HG03139 (cell line): ENCODE measurements around the gene CITED1.
"Not testable (repeated sequence)": the region's sequence is repeated elsewhere in the genome, so short reads cannot be mapped to it uniquely, and the experiment has no call there.

ENCODE experiments used
- ATAC-seq: cut with Tn5 transposase; IDR thresholded peaks from one replicate; pipeline ENCODE4 v1.9.1; 2021; ENCODE audit not compliant: unreplicated experiment

CITED1 gene, protein sequence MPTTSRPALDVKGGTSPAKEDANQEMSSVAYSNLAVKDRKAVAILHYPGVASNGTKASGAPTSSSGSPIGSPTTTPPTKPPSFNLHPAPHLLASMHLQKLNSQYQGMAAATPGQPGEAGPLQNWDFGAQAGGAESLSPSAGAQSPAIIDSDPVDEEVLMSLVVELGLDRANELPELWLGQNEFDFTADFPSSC

DNA sequence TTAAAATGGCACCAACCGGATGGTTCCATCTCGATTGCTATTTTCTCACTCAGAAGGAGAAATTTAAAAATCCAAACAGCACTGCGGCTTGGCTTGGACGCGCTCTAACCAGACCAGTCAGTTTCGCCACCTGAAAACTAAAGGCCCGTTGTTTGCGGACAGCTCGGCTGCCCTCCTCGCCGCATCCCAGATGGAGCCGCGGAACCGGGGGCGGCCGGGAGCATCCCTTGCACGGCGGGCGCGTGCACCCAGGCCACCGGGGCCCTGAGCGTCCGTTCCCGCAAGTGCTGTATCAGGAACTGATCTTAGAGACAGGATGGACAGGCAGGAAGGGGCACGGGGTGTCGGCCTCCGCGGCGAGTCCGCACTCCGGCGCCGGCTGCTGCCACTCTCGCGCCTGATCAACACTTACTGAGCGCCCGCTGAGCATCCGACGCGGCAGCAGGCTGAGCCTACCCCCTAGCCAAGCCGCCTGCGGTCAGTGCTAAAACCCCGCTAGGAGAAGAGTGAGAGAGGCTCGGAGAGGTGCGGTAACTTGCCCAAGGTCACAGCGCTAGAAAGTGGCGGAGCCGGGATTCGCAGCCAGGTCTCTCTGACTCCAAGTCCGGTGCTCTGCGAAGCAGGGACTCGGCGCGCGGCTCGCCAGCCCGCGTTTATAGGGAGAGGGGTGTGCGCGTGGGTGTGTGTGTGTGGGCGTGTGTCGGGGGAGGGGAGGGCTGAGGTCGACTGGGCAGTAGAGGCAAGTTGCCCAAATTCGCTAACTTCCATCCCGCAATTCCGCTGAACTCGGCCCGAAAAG is at the start of gene CITED1:
Gene CITED1 (minus strand): TSS at position 629 of the 799 bp plus-strand sequence. CDS start 3,045 bp downstream, outside the sequence.
- no peak for ATAC-seq

DNA sequence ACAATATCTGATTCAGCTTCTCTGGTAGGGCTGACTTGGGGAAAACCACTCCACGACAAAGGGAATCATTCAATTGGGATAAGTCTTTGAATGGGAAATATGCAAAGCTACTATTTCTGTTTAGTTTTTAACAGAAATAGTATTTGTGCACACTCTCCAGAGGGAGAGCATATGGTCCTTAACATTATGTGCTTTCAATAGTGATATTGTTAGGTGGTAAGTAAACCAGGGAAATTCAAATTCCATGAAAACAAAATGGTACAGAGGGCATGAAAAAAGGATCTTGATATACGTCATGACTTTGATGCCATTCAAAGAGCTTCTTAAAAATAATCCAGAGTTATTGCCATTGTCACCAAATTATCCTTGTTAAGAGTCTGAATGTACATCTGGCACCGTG is 47.1 kb upstream of the CITED1 start:
- no peak for ATAC-seq

DNA sequence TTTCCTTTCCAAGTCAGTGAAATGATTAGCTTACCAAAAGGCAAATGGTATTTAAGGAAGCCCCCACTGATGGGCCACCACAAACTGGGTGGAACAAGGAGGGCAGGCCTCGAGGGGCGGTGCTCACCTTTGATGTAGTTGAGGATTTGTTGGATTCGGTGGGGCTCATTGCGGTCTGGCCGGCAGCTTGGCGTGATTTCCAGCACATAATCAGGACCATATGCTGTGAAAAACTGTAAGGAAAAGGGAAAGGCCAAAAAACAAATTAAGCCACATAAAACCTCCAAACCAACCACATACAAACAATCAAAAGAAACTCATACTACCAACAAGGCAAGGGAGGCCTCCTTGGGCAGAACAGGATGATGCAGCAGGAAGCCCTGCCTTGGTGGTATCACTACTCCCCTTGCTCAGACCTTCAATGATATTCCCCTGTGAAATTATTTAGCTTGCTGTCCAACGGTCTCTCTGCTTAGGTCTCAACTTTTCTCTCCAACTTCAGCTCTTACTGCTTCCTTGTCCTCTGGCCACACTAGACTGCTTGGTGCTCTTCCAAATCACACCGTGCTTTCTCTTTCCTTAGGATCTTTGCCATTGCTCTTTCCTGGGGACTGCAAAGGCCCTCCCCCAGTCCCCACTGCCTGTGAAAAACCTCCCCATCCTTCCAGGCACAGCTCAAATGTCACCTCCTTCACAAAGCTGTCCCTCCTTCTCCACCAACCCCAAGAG is 46.1 kb upstream of the CITED1 start:
- ATAC-seq, result no peak

DNA sequence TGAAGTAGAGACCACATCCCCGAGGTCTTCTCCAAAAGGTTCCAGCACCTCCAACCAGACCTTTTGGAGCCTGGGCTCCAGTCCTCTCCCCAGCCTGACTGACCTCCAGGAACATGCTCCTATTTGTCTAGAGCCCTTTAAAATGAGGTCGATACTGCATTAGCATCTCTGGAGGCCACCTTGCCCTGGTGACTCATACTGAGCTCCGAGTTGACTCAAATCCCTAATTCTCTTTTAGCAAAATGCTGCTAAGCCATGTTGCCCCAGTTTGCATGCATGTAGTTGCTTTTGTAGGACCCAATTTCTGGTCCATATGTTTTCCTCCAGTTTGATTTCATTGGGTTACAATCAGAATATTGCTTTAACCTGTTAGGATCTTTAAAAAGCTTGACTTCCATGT is 43.5 kb upstream of the CITED1 start:
- peak; percentile 52 for ATAC-seq

DNA sequence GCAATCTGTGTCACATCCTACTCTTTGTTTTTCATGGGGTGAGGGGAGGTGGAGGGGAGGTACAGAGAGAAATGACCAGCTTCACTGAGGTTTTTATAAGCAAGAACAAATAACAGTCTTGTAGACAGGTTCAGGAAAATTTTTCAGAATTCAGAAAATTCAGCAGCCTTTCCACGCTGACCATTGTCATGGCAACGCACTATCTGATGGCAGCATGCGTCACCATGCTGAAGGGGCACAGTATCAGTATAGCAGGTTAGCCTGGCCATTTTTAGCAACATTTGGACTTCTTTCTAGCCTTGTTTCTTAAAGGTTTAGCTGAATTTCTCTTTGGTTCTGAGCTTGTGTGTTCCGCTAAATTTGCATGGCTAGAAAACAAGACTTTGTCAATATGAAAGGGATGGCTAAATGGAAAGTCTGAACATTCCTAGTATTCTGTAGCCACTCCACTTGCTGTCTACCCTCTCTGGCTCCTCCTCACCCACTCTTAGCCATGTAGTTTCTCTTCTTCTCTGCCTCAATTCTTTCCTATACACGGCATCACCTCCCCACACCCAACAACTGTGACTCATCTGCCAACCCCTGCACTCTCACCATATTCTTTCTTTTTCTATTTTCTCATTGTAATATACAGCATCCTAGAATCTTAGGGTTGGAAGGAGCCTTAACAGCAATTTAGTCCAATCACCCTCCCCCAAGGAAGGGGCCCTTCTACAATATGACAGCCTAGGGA is 42.7 kb upstream of the CITED1 start:
- ATAC-seq, result no peak

DNA sequence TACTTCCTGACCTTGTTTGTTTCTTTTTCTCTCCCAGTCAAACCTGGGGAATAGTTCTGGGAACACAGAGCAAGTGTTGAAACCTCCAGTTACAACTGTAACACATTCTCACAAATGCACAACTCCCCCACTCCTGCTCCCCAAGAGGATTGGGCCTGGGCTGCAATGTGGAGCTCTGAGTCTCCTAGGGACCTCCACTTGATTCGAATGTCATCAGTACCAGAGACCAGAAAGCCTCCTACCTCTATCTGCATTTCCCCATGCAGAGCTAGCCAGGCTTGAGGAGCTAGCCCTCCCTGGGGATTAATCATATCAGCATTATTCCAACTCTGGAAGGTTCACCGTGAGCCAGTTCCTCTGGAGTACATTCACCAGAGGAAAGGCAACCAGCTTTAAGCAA is 41.7 kb upstream of the CITED1 start:
- ATAC-seq, result no peak

DNA sequence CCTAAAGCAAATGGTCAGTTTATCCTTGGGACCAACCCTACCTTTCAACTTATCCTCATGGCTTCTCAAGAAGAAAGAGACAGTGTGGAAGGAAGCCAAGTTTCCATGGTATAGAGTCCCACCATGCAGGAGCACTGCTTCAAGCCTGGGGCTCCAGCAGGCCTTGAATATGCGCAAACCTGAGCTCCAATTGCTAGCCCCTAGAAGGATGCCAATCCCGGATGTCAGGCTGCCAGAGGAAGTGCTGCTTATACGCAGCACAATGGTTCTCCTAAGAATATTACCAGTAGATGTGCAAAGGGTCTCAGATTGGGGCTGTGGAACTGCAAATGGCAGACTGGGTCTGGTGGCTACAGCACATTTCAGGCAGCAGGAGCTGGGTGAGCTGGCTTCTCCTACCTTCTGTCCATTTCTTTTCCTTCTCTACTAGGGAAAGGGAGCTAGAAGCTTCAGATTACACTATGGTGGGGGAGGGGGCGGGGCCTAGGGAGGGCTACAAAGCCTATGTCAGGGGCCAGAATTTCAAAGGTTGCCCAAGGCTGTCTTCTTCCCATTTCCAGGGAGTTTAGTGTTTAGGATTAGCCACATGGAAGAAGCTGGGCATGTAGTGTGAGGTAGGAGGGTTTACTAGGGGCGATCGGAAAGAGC is 40.7 kb upstream of the CITED1 start:
- ATAC-seq, result no peak

DNA sequence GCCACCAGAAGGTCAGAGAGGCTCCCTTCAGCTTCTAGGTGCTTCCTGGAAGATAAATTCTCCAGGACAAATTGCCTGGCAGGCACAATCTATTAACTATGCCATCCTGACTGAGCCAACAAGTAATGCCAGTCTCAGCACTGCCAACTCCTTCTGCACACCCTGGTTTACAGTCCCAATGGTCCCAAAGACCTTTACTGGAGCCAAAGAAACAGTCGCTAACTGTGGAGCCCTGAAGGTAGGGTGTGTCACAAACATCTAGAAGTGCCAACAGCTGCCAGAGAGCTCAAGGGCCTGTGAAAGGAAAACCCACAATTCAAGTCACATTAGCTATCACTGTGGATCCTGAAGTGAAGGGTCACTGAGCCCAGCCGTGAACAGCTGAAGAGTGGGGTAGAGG is 34.9 kb upstream of the CITED1 start:
- no peak for ATAC-seq

DNA sequence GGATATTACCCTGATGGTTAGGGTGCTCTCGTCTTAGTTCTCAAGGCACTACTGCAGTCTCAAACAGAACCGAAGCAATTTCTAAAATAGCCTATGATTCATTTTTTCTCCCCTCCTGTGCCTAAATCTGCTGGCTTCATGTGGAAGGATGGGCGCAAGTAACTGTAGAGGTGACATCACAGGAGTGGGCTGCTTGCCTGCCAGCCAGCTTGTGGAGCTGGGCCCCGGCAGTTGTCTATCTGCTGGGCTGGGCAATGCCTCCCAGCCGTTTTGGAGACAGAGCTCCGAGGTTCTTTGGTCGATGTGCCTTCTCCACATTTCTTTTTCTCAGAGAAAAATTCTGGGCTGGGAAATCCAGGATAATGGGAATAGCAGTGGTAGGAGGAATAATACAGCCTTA is 34.3 kb upstream of the CITED1 start:
- ATAC-seq, result no peak

DNA sequence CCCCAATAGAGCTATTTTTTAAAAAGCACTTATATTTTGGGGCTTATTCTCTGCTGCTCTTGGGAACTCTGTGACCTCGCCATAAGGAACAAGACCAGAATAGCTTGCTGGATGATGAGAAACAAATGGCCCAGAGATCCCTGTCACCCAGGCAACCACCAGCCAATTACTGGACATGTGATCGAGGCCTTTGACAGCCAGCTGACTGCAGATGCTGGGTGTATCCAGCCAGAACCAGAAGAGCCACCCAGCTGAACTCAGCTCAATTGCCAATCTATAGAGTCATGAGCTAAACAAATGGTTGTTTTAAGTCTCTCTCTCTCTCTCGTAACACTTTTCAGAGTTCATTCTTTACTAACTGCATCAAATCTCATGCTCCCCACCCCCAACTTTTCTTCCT is 24.4 kb upstream of the CITED1 start:
- no peak for ATAC-seq

DNA sequence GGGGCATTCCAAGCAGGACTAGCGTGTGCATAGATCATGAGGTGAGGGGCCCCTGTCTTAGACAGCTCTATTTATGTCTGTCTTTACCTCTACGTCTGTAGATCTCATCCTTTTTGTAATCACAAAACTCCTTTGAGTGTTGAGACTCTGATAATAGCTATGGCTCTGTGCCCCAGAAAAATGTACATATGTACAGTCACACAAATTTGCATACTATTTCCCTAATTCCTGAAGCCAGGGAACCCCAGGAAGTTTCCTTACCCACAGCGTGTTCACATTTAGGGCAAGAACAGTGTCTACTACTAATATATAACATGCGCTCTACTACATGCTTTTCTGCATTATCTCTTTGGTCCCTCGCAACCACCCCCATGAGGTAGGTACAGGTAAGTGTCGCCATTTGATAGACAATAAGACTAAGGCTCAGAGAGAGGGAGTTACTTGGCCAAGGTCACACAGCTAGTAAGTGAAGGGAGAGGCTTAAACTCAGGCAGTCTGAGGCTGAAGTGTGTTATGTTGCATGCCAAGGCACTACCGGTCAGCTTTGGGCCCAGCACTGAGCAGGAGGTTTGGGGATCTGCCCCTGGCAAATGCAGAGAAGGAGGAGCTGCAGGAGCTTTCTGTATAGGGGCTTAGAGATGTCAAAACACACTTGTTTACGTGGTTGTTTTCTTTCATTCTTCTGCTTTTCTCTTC is 21.0 kb upstream of the CITED1 start:
- ATAC-seq, result no peak

DNA sequence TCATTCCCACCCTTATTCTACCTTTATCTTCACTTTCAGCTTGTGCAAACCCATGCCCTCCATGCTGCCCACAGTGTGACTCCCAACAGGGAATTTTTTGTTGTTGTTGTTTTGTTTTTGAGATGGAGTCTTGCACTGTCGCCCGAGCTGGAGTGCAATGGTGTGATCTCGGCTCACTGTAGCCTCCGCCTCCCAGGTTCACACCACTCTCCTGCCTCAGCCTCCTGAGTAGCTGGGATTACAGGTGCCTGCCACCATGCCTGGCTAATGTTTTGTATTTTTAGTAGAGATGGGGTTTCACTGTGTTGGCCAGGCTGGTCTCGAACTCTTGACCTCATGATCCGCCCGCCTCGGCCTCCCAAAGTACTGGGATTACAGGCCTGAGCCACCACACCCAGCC is 13.9 kb upstream of the CITED1 start:
- not testable (repeated sequence) for ATAC-seq

DNA sequence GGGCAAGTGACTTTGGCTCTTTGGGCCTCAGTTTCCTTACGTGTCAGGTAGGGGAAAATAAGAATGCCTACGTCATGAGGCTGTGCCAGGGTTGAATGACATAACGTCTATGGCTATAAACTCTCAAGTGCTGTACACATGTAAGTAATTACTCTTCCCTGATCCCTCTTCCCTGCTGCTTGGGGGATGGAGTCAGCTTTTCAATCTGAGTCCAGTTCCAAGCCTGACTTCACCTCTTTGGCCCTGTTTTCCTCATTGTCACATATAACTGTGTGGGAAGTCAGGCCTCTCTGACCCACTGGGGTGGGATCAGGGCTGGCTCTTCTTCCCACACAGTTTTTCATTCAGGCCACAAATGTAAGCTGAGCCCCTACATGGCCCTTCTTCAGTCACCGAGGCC is 11.4 kb upstream of the CITED1 start:
- ATAC-seq, result no peak

DNA sequence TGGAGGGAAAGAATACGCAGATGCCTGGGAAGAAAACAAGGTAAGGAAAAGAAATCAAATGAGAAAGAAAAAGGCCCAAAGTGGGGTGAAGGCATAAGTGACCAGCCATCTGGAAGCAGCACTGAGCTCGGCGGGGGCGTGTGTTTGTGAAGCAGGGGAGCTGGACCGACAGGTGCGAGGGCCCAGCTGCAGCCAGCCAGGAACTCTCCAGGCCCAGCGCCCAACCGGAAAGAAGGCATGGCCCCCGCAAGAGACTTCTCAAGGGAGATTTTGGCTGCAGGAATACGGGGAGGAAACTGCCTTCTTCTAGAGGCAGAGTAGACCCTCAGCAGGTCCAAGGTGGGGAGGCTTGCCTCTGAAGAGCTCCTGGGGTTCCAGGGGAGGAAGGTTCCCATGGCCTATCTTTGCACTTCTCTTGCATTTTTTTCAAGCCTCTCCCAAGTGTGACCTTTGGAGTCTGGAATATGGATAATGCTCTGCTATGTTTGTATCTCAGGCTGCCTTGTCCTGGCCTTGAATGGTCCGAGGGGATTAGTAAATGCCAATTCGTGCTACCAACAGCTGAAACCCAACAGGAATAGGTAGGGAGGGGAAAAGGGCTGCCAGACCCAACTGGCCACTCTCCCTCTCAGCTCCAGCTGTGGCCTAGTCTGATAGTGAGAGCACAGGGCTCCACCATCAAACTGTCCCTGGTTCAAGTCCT is 10.8 kb upstream of the CITED1 start:
- ATAC-seq, result no peak

DNA sequence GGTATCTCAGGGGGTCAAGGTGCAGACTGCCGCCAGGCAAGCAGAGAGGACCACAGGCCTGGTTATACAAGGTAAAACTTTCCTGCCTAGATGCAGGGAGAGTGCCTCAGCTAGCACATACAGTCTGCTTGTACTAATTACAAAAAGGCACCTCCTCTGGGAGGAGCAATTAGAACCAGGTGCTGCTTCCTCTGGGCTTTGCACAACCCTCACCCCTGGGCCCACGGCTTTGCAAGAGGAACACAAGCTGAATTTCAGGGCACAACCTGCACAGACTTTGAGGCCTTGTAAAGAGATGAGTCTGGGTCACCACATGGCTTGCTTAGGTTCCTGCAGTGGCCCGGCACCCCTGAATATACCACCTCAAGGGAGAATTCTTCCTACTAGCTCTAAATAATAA is 9.2 kb upstream of the CITED1 start:
- no peak for ATAC-seq

DNA sequence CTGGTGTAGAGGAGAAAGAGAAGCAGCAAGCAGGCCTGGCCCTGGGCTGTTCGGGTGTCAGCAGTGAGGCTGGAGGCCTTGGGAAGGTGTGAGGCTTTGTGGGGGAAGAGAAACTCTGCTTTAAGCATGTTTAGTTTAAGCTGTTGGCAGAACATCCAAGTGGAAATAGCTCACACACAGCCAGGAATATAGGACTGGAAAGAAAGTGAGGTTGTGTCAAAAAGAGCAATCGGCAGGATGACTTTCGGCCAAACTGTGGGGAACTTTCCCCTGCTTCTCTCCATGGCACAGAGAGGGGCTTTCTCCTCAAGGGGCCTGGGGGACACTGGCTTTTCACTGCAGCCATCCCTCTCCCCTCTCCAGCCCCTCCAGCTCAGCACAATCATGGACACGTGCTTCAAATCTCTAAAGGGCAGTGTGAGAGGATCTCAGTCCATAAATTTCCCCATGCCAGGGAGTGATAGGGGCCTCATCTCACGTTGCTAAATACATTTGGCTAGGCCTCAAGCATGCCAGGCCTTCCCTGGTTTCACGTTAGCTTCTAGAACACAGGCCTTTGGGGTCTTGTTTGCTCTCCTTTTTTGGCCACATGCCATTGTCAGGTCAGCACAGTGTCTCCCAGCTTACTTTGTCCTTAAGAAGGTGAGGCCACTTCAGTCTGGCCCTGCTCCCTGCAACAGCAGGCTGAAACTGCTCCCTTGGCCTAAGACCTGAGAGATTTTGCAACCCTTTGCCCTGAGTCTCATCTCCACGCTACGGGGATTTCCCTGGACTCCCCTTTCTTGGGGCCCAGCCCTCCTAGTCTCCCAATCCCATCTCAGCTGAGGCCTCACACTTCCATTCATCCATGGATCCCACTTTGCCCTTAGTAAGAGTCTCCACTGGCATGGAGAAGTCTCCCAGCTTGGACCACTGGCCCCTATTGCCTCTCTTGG is 8.3 kb upstream of the CITED1 start:
- no peak for ATAC-seq

DNA sequence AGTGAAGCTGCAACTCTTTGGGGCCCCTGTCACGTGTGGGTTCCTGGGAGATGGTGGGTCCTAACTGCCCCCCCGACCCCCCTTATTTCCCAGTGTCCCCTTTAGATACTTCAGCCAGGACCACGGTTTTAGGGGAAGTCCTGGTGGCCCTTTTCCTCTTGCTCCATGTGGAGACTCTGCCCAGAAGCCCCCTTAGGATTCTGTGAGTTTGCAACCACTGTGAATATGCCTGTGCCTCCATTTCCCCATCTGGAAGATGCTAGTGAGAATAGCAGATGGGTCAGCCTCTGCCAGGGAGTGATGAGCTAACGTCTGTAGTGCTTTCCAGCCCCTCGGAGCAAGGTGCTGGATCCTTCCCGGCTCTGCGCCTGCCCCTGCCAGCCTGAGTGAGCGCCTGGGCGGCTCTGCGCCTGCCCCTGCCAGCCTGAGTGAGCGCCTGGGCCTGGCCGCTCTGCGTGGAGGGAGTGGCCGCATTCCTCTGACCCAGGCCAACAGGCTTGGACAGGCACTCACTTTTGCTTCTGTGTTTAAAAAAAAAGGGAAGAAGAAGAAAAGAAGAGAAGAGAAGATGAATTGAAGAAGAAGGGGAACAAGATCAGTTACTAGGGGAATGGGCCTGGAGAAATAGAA is 6.7 kb upstream of the CITED1 start:
- ATAC-seq, result no peak
